ENCODE results near the gene WBP2NL. TPM values are rescaled to one million over a fixed set of nuclear protein-coding genes. Genes with fewer than 3 reads are reported as not detected.

Gene WBP2NL
- total and polyA plus RNA-seq, 2 of the 8 experiments (the other 6 are each of a cell fraction or from before 2014, with no cell fraction given), result not detected

DNA sequence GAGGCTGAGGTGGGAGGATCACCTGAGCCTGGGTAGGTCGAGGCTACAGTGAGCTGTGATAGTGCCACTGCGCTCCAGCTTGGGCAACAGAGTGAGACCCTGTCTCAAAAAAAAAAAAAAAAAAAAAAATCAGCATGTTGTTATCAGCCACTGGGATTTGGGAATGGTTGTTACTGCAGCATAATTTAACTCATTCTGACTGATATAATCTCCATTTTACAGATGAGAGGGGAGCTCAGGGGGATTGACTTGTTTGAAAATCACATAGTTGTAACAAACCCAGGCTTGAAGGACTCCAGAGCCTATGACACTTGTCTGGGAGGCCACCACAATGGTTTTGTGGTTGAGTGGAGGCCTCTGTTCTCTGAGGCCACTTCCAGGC is 32.4 kb upstream of the WBP2NL start (continued):
- TF ChIP-seq KDM5A (IDR thresholded peaks at IDR 0.05; ENCODE audit: low read length), result no peak
- no peak for TF ChIP-seq GTF2F1 (IDR thresholded peaks at IDR 0.05; ENCODE audit: borderline replicate concordance, low read depth, low read length)
- TF ChIP-seq SP2 (IDR thresholded peaks at IDR 0.05; ENCODE audit: low read length), result no peak
- no peak for TF ChIP-seq YY1 (IDR thresholded peaks at IDR 0.05; ENCODE audit: low read depth, low read length)
- TF ChIP-seq POLR2A (IDR thresholded peaks at IDR 0.05; ENCODE audit: control extremely low read depth in 1 of 2, low read depth in 2 of 2, low read length in 2 of 2), result no peak
- TF ChIP-seq NRF1 (IDR thresholded peaks at IDR 0.05; ENCODE audit: low read depth, low read length), result no peak
- TF ChIP-seq RNF2 (IDR thresholded peaks at IDR 0.05; ENCODE audit: borderline replicate concordance, low read depth, low read length, missing control alignments, poor library complexity, severe bottlenecking), result no peak

All from H1 (cell line).